ENCODE measurements around the gene BLOC1S1. TPM values are rescaled to one million over a fixed set of nuclear protein-coding genes. Genes with fewer than 3 reads are reported as not detected.

The BLOC1S1 gene
- total and polyA plus RNA-seq, 7 donors = 127 to 260 (median 185) TPM

DNA sequence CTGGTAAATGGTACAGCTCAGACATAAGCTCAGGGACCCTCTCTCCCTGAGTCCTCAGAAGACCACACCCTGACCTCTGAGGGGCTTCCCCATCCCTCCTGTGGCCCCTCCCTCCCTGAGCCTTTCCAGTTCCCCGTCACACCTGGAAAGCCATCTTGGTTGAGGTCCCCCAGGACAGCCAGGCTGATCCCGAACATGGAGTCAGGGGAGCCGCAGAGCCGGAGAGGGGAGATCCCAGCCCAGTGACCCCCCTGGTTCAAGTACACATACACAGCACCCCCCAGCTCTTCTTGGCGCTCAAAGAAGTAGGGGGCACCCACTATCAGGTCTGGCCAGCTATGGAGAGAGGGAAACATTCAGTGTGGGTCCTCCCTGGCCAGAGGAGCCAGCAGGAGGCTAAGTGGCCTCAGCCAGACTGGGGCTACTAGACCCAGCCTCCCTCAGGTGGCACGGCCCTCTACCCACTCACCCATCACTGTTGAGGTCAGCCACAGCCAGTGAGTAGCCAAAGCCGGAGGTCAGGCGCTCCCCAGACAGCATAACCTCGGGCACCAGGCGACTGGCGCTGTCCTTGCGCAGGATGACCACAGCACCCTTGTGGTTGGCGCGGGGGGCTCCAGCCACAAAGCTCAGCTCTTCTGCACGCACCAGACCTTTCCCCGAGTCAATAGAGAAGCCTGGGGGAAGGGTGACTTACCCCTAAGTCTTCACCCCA lies 17.4 kb upstream of the BLOC1S1 start:
- 87 to 91% (median 87%) methylated on average over 16 of the region's 16 CpGs for WGBS, 3 donors
- peak in 1 of 2 donors; percentile 42 for DNase-seq
- no peaks in the 10 kb centered on the region for H3K9me3 ChIP-seq
- H3K27me3 ChIP-seq (ENCODE audit: insufficient read depth in 3 of 3, low read length in 2 of 3) = no peaks in the 10 kb centered on the region
- intact Hi-C loops (cut with DNase I) = no loop called here
- no peak for ATAC-seq
- H3K36me3 ChIP-seq (ENCODE audit: insufficient read depth in 1 of 2, low read depth in 1 of 2) = peaks cover 0 to 85% of the 10 kb centered on the region in 2 donors
- TF ChIP-seq, protein P1, sequence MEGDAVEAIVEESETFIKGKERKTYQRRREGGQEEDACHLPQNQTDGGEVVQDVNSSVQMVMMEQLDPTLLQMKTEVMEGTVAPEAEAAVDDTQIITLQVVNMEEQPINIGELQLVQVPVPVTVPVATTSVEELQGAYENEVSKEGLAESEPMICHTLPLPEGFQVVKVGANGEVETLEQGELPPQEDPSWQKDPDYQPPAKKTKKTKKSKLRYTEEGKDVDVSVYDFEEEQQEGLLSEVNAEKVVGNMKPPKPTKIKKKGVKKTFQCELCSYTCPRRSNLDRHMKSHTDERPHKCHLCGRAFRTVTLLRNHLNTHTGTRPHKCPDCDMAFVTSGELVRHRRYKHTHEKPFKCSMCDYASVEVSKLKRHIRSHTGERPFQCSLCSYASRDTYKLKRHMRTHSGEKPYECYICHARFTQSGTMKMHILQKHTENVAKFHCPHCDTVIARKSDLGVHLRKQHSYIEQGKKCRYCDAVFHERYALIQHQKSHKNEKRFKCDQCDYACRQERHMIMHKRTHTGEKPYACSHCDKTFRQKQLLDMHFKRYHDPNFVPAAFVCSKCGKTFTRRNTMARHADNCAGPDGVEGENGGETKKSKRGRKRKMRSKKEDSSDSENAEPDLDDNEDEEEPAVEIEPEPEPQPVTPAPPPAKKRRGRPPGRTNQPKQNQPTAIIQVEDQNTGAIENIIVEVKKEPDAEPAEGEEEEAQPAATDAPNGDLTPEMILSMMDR (IDR thresholded peaks at IDR 0.05) = no peak
- peak overlapping the region; percentile 92 for H3K27ac ChIP-seq
- H3K4me1 ChIP-seq = peaks cover 29% of the 10 kb centered on the region
- H3K4me3 ChIP-seq = no peak overlapping the region

DNA sequence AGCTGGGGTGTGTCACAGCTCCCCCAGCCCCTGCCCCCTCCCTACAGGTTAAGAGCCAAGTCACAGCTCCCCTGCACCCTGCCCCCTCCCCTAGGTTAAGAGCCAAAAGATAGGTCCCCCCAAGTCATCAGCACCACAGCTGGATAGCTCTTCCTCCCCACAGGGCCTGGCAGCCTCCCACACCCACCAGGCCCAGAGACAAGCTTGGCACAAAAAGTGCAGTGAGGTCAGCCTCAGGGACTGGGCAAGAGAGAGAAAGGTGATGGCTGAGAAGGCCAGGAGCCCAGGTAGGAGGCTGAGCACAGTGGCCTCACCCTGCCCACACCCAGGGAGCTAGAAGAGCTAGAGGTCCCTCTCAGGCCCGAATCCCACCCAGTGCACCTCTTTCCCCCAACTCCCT lies 16.9 kb upstream of the BLOC1S1 start:
- intact Hi-C loops (cut with DNase I) = no loop called here
- peak overlapping the region; percentile 92 for H3K27ac ChIP-seq
- H3K36me3 ChIP-seq (ENCODE audit: insufficient read depth in 1 of 2, low read depth in 1 of 2) = peaks cover 0 to 80% of the 10 kb centered on the region in 2 donors
- peaks cover 31% of the 10 kb centered on the region for H3K4me1 ChIP-seq
- DNase-seq (no peak), ATAC-seq (no peak)
- H3K27me3 ChIP-seq (ENCODE audit: insufficient read depth in 3 of 3, low read length in 2 of 3) = no peaks in the 10 kb centered on the region
- TF ChIP-seq, protein P1 (IDR thresholded peaks at IDR 0.05) = no peak
- no peaks in the 10 kb centered on the region for H3K9me3 ChIP-seq
- 67 to 89% (median 83%) methylated on average over 1 of the region's 1 CpG for WGBS, 3 donors
- no peak overlapping the region for H3K4me3 ChIP-seq

DNA sequence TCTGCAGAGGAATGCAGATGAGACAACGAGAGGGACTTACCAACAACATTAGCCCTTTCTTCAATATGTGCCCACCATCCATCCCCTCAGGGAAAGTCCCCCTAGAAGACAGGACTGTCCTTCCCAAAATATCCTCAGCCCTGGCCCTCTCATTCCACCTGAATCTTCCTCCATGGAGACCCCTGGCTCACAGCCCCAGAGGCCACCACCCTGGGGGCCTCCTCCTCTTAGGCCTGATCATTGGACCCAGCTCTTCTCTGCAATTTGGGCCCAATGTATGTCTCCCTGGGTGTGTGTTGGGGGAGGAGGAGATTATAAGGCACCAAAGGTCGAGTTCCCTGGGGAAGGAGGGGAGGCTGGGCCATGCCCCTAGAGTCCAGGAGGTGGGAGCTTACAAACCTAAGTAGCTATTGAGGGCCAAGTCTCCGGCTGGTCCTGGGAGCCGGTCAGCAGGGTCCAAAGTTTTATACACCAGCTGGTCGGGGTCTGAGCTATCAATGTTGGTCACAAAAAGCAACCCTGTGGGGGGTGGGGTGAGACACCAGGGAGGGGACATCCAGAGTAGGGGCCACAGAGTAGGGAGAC lies 16.3 kb upstream of the BLOC1S1 start:
- intact Hi-C loops (cut with DNase I) = loop anchor here in 1 of 2 donors (2.0 kb wide), 1 partner anchor 15 kb away; no protein-coding TSS in a partner anchor
- no peak overlapping the region for H3K4me3 ChIP-seq
- H3K9me3 ChIP-seq = no peaks in the 10 kb centered on the region
- TF ChIP-seq, protein P1 (IDR thresholded peaks at IDR 0.05) = no peak
- 65 to 67% (median 67%) methylated on average over 5 of the region's 5 CpGs for WGBS, 3 donors
- H3K4me1 ChIP-seq = peaks cover 33% of the 10 kb centered on the region
- H3K27me3 ChIP-seq (ENCODE audit: insufficient read depth in 3 of 3, low read length in 2 of 3) = no peaks in the 10 kb centered on the region
- H3K27ac ChIP-seq = peak overlapping the region; percentile 92
- DNase-seq (peak in 1 of 2 donors; percentile 24), ATAC-seq (no peak)
- H3K36me3 ChIP-seq (ENCODE audit: insufficient read depth in 1 of 2, low read depth in 1 of 2) = peaks cover 0 to 74% of the 10 kb centered on the region in 2 donors

DNA sequence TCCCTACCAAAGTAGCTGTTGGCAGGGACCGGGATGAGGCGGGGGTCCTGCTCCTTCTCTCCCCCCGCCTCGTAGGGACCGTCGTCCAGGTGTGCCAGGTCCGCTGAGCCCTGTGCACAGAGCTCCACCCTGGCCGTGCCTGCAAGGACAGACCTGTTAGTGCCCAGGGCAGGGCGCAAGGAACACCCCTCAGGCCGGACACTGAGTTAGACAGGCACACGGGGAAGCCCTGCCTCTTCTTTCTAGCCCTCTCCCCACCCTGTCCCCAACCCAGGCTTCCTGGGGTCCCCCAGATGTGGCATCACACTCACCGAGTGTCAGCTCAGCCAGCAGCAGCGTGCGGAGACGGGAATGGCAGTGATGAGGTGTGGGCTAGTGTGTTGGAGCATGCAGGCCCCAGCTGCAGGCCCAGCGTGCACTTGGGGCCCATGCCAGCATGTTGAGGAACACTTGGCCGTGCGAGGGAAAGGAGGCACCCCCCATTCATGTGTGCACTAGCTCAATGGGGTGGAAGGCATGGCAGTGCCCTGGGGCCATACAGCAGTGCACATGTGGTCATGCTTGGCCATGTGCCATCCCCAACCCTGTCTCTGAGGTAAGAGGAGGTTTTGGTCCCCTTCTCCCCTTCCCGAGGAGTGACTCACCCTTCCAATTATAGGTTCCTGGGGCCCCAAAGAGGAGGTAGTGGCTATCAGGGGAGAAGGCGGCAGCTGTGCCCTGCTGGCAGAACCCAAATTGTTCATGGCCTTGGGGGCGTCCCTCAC lies 15.4 kb upstream of the BLOC1S1 start:
- peak overlapping the region; percentile 92 for H3K27ac ChIP-seq
- peak overlapping the region; percentile 15 for H3K4me3 ChIP-seq
- no peaks in the 10 kb centered on the region for H3K9me3 ChIP-seq
- peaks cover 0 to 65% of the 10 kb centered on the region in 2 donors for H3K36me3 ChIP-seq (ENCODE audit: insufficient read depth in 1 of 2, low read depth in 1 of 2)
- peaks cover 38% of the 10 kb centered on the region for H3K4me1 ChIP-seq
- TF ChIP-seq, protein P1 (IDR thresholded peaks at IDR 0.05) = no peak
- WGBS, 3 donors = 51 to 61% (median 52%) methylated on average over 18 to 21 of the region's 21 CpGs
- peak; percentile 75 to 92 for DNase-seq
- intact Hi-C loops (cut with DNase I) = loop anchor here in 1 of 2 donors (2.0 kb wide), 1 partner anchor 16 kb away; no protein-coding TSS in a partner anchor
- ATAC-seq = peak; percentile 18 to 56 (median 40)
- H3K27me3 ChIP-seq (ENCODE audit: insufficient read depth in 3 of 3, low read length in 2 of 3) = no peaks in the 10 kb centered on the region

All from psoas muscle (tissue), 8 donors.